ENCODE data around the gene RPL27A.

Gene RPL27A

DNA sequence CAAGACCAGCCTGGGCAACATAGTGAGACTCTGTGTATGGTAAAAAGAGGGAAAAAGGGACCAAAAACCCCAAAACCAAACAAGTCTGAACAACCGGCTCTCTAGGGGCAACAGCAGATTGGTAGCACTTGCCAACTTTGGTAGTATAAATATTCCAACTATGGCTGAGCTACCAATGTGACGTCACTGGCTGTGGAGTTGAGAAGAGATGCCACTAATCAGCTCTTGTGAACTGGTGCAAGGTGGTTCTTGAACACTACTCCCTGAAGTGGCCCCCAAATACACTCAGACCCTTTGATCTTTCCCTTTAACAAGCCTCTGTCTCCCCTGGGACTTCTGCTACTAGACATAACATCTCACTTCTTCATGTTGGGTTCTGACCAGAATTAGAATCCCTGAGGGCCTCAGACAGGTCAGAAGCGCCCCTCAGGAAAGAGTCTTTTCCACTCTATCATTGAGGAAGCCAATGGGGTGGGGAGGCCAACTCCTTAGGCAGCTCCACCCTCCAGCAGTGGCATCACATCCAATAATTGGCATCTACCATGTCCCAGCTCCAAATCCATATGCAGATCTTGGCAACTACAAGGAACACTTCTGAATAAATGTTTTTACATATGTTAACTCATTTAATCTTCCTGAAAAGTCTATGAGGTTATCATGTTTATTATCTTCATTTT is 49.2 kb downstream of the RPL27A start:
- no peak overlapping the region for H3K4me3 ChIP-seq (ENCODE audit: low read depth, low read length)
- TF ChIP-seq, protein P1, sequence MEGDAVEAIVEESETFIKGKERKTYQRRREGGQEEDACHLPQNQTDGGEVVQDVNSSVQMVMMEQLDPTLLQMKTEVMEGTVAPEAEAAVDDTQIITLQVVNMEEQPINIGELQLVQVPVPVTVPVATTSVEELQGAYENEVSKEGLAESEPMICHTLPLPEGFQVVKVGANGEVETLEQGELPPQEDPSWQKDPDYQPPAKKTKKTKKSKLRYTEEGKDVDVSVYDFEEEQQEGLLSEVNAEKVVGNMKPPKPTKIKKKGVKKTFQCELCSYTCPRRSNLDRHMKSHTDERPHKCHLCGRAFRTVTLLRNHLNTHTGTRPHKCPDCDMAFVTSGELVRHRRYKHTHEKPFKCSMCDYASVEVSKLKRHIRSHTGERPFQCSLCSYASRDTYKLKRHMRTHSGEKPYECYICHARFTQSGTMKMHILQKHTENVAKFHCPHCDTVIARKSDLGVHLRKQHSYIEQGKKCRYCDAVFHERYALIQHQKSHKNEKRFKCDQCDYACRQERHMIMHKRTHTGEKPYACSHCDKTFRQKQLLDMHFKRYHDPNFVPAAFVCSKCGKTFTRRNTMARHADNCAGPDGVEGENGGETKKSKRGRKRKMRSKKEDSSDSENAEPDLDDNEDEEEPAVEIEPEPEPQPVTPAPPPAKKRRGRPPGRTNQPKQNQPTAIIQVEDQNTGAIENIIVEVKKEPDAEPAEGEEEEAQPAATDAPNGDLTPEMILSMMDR (IDR thresholded peaks at IDR 0.05; ENCODE audit: control insufficient read depth, extremely low read depth, insufficient read depth) = no peak
- no peak for DNase-seq (ENCODE audit: low read depth)

DNA sequence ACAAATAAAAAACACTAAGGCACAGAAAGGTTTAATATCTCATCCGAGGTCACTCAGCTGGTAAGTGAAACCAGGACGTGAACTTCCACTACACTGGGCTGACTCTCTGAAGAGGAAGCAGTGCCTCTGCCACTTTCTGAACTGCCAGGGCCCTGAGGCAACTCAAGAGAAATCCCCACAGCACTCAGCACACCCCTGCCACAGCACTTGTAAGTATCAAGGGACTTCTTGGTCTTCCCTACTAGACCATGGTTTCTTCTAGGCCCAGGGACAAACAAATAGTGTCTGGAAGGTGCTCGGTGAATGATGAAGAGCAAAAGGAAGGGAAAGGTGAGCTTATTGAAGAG is 49.7 kb downstream of the RPL27A start:
- TF ChIP-seq, protein P1 (IDR thresholded peaks at IDR 0.05; ENCODE audit: control insufficient read depth, extremely low read depth, insufficient read depth) = no peak
- DNase-seq (ENCODE audit: low read depth) = no peak
- H3K4me3 ChIP-seq (ENCODE audit: low read depth, low read length) = no peak overlapping the region

DNA sequence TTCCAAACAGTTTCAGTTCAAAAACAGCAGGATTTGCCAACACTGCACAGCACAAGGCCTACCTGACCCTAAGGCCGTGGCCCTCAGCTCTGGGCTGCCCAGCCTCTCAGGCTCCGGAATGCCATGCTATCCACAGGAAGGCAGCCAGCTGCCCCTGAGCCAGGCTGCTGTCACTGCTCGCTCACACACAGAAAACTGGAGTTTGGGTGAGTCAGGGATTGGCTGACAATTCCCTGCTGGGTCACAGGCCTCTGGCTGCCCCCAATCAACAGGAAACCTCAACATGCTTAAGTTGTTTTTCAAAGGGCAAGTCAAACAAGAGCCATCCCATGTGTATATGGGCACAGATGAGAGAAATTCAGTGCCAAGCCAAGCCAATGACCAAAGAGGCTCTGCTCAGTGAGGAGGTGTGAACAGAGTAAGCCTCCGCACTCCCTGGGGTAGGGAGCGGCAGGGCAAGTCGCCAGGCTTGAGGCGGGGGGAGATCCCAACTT is 50.2 kb downstream of the RPL27A start:
- TF ChIP-seq, protein P1 (IDR thresholded peaks at IDR 0.05; ENCODE audit: control insufficient read depth, extremely low read depth, insufficient read depth) = no peak
- DNase-seq (ENCODE audit: low read depth) = no peak
- no peak overlapping the region for H3K4me3 ChIP-seq (ENCODE audit: low read depth, low read length)

DNA sequence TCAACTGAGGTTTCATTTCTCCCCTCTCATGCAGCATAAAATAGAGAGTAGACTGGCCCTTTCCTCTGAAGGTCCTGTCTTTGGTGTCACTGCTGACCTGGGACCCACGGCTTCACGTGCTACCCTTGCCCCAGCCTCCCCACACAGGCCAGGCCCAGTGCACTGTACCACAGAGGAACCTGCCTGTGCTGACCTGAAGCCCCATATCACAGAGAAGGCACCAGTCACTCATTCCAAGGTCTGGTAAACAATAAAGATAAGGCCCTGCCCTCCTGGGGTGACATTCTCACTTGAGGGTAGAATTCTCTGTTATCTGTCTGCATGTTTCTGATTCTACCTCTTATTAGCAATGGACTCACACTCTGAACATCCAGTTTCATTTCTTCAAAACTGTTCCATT is 51.3 kb downstream of the RPL27A start:
- no peak overlapping the region for H3K4me3 ChIP-seq (ENCODE audit: low read depth, low read length)
- DNase-seq (ENCODE audit: low read depth) = no peak

DNA sequence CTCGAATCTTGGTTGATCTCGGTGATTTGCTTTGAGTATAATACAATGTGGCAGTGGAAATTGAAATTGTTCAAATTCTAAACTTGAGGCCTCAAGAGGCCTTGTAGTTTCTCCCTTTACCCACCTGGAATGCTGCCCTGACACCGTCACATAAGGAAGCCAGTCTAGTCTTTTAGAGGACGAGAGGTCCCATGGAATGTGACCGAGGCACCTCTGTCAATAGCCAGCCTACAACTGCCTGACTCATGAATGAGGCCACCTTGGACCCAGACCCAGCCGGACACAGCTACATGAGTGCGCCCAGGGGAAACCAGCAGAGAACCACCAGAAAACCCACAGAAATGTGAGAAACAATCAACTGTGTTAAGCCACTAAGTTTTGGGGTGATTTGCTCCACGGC is 52.5 kb downstream of the RPL27A start:
- TF ChIP-seq, protein P1 (IDR thresholded peaks at IDR 0.05; ENCODE audit: control insufficient read depth, extremely low read depth, insufficient read depth) = no peak
- DNase-seq (ENCODE audit: low read depth) = no peak

More for the DNA sequence above, 51.3 kb downstream of the RPL27A start:
- TF ChIP-seq, protein P1 (IDR thresholded peaks at IDR 0.05; ENCODE audit: control insufficient read depth, extremely low read depth, insufficient read depth) = no peak

DNA sequence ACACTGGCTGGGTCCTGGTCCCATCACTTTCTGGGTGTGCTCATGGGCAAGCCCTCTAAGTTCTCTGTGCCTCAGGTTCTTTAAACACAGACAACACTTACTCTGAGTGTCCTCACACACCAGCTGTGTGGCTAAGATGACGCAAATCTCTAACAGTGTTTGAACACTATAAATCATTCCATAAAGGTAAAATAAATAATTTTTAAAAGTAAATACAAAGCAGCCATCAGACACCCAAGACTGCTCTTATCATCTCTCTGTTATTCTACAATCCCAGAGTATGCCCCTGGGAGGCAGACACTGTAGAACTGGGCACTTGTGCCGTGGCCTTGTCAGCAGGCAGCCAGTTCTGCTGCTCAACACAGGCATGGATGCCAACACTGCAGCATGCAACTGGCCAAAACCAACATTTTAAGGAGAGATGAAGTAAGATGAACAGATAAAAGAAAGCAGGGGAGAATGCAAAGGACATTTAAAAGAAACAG is 56.8 kb downstream of the RPL27A start:
- TF ChIP-seq, protein P1 (IDR thresholded peaks at IDR 0.05; ENCODE audit: control insufficient read depth, extremely low read depth, insufficient read depth) = no peak
- DNase-seq (ENCODE audit: low read depth) = peak; percentile 78
- H3K4me3 ChIP-seq (ENCODE audit: low read depth, low read length) = no peak overlapping the region

More for the DNA sequence above, 52.5 kb downstream of the RPL27A start:
- H3K4me3 ChIP-seq (ENCODE audit: low read depth, low read length) = no peak overlapping the region
